Naive thymus-derived CD8-positive, alpha-beta T cell (primary cell): ENCODE results near the gene IQGAP3. TPM values are rescaled to one million over a fixed set of nuclear protein-coding genes. Genes with fewer than 3 reads are reported as not detected.
"Not testable (repeated sequence)": the region's sequence is repeated elsewhere in the genome, so short reads cannot be mapped to it uniquely, and the experiment has no call there.

Experiments
- ATAC-seq, 2 donors: fragments of 150-1000 bp; cut with Tn5 transposase in 1 of 2; sonication (Bioruptor Pico), chemical (Tn5 transposase) in 1 of 2; 1 replicate in 1 of 2; 2 replicates in 1 of 2; pipeline ENCODE4 v1.10.0; 2021; ENCODE audit warnings: mild to moderate bottlenecking in 2 of 2, moderate library complexity in 2 of 2
- POLR2A ChIA-PET: fragments of 350-600 bp; sonication (Branson Sonifier 250); formaldehyde crosslinking; loops from one replicate; lab custom pipeline; 2021; ENCODE audit warnings: antibody characterized with exemption; lab: Charles Lee
- DNase-seq, 10 donors: peaks; one replicate each; pipeline versions ENCODE4 v3.0.0 to v3.0.0-alpha.2; 2020 to 2022
- H3K27ac Mint-ChIP-seq, 10 donors: one replicate each; pipeline ENCODE4 v1.8.0; 2020 to 2022; ENCODE audit warnings: mild to moderate bottlenecking in 10 of 10, mixed read lengths in 10 of 10, moderate library complexity in 4 of 10, inconsistent platforms in 1 of 10
- H3K27me3 Mint-ChIP-seq, 5 donors: one replicate each; pipeline ENCODE4 v1.8.0; 2021 to 2022; ENCODE audit warnings: mixed read lengths in 5 of 5
- H3K36me3 Mint-ChIP-seq, 3 donors: one replicate each; pipeline ENCODE4 v1.8.0; 2020 to 2022; ENCODE audit warnings: mixed read lengths in 3 of 3, mild to moderate bottlenecking in 2 of 3, inconsistent platforms in 1 of 3
- H3K4me1 Mint-ChIP-seq, 4 donors: one replicate each; pipeline ENCODE4 v1.8.0; 2021 to 2022; ENCODE audit warnings: mixed read lengths in 4 of 4
- H3K4me3 Mint-ChIP-seq, 10 donors: one replicate each; pipeline ENCODE4 v1.8.0; 2020 to 2022; ENCODE audit warnings: mild to moderate bottlenecking in 10 of 10, mixed read lengths in 10 of 10, moderate library complexity in 6 of 10, inconsistent platforms in 1 of 10
- H3K9me3 Mint-ChIP-seq, 9 donors: one replicate each; pipeline ENCODE4 v1.8.0; 2020 to 2022; ENCODE audit warnings: mixed read lengths in 9 of 9, mild to moderate bottlenecking in 3 of 9, inconsistent platforms in 1 of 9, moderate library complexity in 1 of 9
- polyA plus RNA-seq, 3 donors: library from polyadenylated mRNA; unstranded; fragments of 300-500 nt; fragmentation: Illumina TruSeq; gene quantifications; one replicate each; pipeline ENCODE4 v1.2.3, GENCODE V29; 2021
- total RNA-seq, 8 experiments: library from RNA in 2 of 8; stranded (reverse) in 2 of 8; gene quantifications; one replicate each; pipeline ENCODE4 v1.2.3 and lab custom pipeline; 2021 to 2026

Gene IQGAP3
- total RNA-seq (under 1 TPM in 1 of 2 experiments, not detected in 1; 0.08 TPM), polyA plus RNA-seq (not detected), total RNA-seq (lab: John Stamatoyannopoulos, UW) (0 to 0.86 (median 0.13) reads per million in 6 experiments)

GRCh38 chr1:156571919-156572662 lies at the start of gene IQGAP3:
TSS of gene IQGAP3 (minus strand) at chr1:156572565. CDS start at chr1:156572529, 36 bp downstream.
- H3K4me3 Mint-ChIP-seq: peak within 1 kb of the TSS; percentile 72 to 92 (median 88)
- no peaks in the 10 kb centered on the region for H3K9me3 Mint-ChIP-seq
- ATAC-seq: peak; percentile 94 to 99
- POLR2A ChIA-PET: interaction anchor here (1.0 to 2.5 kb wide), 5 partner anchors 10 to 91 kb away, joined by 3 to 12 read pairs (median 4); no protein-coding TSS in a partner anchor
- H3K4me1 Mint-ChIP-seq: peaks cover 12 to 20% (median 17%) of the 10 kb centered on the region in 4 donors
- peak within 1 kb of the TSS in 8 of 10 donors; percentile 38 to 93 (median 76) for H3K27ac Mint-ChIP-seq
- peak; percentile 55 to 90 (median 68) for DNase-seq
- H3K36me3 Mint-ChIP-seq: no peaks in the 10 kb centered on the region
- H3K27me3 Mint-ChIP-seq: peaks cover 16 to 37% (median 28%) of the 10 kb centered on the region in 5 donors

DNA sequence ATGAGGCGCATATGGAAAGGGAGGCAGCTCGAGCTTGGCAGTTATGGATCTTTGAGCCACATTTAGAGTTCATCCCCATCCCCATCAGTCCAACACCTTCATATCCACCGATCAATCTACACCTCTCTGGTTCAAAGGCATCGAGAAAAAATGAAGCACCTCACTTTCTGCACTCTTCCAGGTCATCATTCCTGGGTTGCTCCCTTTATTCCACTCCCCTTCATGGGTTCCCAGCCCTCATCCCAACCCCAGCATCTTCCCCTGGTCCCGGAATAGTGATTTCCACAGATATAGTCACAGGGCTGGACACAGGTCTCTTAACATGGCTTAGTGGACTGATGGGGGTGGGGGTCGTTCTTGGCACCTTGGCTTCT lies 47.2 kb upstream of the IQGAP3 start:
- no peak overlapping the region for H3K4me3 Mint-ChIP-seq
- no peak overlapping the region for H3K27ac Mint-ChIP-seq
- H3K9me3 Mint-ChIP-seq: no peaks in the 10 kb centered on the region
- H3K4me1 Mint-ChIP-seq: peaks cover 0 to 7% (median 2%) of the 10 kb centered on the region in 4 donors
- POLR2A ChIA-PET: no interaction called here
- H3K27me3 Mint-ChIP-seq: peaks cover 25 to 73% (median 55%) of the 10 kb centered on the region in 5 donors
- no peaks in the 10 kb centered on the region for H3K36me3 Mint-ChIP-seq
- DNase-seq (no peak), ATAC-seq (no peak)

- Mint-ChIP-seq H3K27me3 (peaks cover 25 to 69% (median 55%) of the 10 kb centered on the region in 5 donors), H3K4me3 (no peak within 1 kb of the TSS), H3K4me1 (peaks cover 0 to 4% (median under 1%) of the 10 kb centered on the region in 4 donors), H3K9me3 (no peaks in the 10 kb centered on the region), H3K27ac (no peak within 1 kb of the TSS), H3K36me3 (no peaks in the 10 kb centered on the region)
- ATAC-seq (peak in 1 of 2 donors; percentile 42), DNase-seq (no peak)
- POLR2A ChIA-PET: interaction anchor here (0.7 kb wide), 1 partner anchor 12 kb away, joined by 9 read pairs; no protein-coding TSS in a partner anchor
Observed at GRCh38 chr1:156618853-156619581, 46.7 kb upstream of the IQGAP3 start, which contains the start of gene HAPLN2. TSS of gene HAPLN2 (plus strand) at chr1:156619415. CDS start at chr1:156623491, 4,076 bp downstream.

GRCh38 chr1:156616463-156616862 lies 44.1 kb upstream of the IQGAP3 start:
- Mint-ChIP-seq H3K9me3 (no peaks in the 10 kb centered on the region), H3K27ac (peak overlapping the region in 1 of 10 donors; percentile 74), H3K4me1 (peaks cover 0 to 2% (median 0%) of the 10 kb centered on the region in 4 donors), H3K36me3 (no peaks in the 10 kb centered on the region), H3K4me3 (no peak overlapping the region), H3K27me3 (peaks cover 21 to 65% (median 51%) of the 10 kb centered on the region in 5 donors)
- ATAC-seq: no peak
- DNase-seq: no peak
- POLR2A ChIA-PET: no interaction called here

DNA sequence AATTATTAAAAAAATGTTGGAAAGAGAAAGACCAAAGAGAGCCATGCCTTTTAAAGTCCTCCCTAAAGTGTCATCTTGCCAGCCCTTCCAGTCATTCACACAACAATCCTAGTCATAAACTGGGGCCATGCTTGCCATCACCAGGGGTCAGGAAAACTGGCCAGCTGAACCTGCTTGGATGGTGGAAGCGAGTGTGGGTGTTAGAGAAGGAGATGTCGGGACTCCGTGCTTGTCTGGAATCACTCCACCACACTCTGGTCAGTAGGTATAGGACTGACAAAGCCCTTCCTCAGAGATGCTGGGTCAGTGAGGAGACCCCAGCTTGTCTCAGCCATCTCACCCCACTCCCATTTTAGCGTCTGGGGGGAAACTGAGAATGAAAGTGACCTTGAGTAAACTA lies 43.6 kb upstream of the IQGAP3 start:
- no peak for DNase-seq
- H3K4me3 Mint-ChIP-seq: no peak overlapping the region
- no peaks in the 10 kb centered on the region for H3K36me3 Mint-ChIP-seq
- no peak overlapping the region for H3K27ac Mint-ChIP-seq
- H3K27me3 Mint-ChIP-seq: peaks cover 21 to 60% (median 46%) of the 10 kb centered on the region in 5 donors
- ATAC-seq: no peak
- peaks cover 0 to 2% (median 0%) of the 10 kb centered on the region in 4 donors for H3K4me1 Mint-ChIP-seq
- POLR2A ChIA-PET: no interaction called here
- no peaks in the 10 kb centered on the region for H3K9me3 Mint-ChIP-seq

DNA sequence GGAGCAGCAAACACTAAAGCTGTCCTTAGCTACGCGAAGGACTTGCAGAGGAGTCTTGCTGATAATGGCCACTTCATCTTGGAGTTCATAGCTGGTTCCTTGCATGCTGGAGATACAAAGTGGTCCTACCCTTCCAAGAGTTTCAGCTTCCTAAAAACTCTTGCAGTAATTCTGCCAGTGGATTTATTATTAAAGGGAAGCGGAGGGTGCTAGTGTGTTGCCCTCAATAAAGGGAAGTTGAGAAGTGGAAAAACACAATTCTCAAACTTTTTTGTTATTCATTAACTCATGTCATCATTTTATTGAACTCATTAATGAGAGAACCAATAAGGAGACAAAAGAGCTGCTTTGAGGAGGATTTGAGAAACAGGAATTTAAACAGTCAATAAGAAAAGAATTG lies 40.3 kb upstream of the IQGAP3 start:
- peaks cover 6 to 15% (median 10%) of the 10 kb centered on the region in 4 donors for H3K4me1 Mint-ChIP-seq
- no peaks in the 10 kb centered on the region for H3K9me3 Mint-ChIP-seq
- H3K27me3 Mint-ChIP-seq: peaks cover 11 to 38% (median 21%) of the 10 kb centered on the region in 5 donors
- no peak for DNase-seq
- no peaks in the 10 kb centered on the region for H3K36me3 Mint-ChIP-seq
- POLR2A ChIA-PET: no interaction called here
- ATAC-seq: no peak
- no peak overlapping the region for H3K4me3 Mint-ChIP-seq
- H3K27ac Mint-ChIP-seq: peak overlapping the region in 1 of 10 donors; percentile 40

DNA sequence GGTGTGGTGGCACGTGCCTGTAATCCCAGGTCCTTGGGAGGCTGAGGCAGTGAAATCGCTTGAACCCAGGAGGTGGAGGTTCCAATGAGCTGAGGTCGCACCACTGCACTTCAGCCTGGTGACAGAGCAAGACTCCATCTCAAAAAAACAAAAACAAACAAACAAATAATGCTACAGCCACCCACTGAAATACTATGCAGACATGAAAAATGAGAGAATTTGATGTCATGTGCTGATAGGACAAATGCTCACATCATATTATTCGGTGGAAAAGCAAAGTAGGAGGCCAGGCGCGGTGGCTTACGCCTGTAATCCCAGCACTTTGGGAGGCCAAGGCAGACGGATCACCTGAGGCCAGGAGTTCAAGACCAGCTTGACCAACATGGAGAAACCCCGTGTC lies 37.7 kb upstream of the IQGAP3 start:
- not testable (repeated sequence) for H3K27ac Mint-ChIP-seq, DNase-seq, ATAC-seq, H3K9me3 Mint-ChIP-seq, H3K36me3 Mint-ChIP-seq, H3K4me3 Mint-ChIP-seq
- H3K27me3 Mint-ChIP-seq: peaks cover 5 to 17% (median 11%) of the 10 kb centered on the region in 5 donors
- POLR2A ChIA-PET: interaction anchor here (0.6 to 1.1 kb wide), 2 partner anchors 22 to 873 kb away, joined by 3 to 4 read pairs; no protein-coding TSS in a partner anchor
- peaks cover 4 to 15% (median 13%) of the 10 kb centered on the region in 4 donors for H3K4me1 Mint-ChIP-seq

GRCh38 chr1:156608981-156609380 lies 36.6 kb upstream of the IQGAP3 start:
- Mint-ChIP-seq H3K4me3 (no peak overlapping the region), H3K27me3 (peaks cover 5 to 14% (median 11%) of the 10 kb centered on the region in 5 donors), H3K4me1 (peaks cover 4 to 15% (median 13%) of the 10 kb centered on the region in 4 donors), H3K9me3 (no peaks in the 10 kb centered on the region), H3K36me3 (no peaks in the 10 kb centered on the region), H3K27ac (no peak overlapping the region)
- POLR2A ChIA-PET: interaction anchor here (1.0 to 1.8 kb wide), 9 partner anchors 9 to 223 kb away, joined by 3 to 9 read pairs (median 5); partner anchors contain the start of genes MEF2D and TTC24
- DNase-seq (peak; percentile 33 to 78 (median 61)), ATAC-seq (peak; percentile 80 to 83)

DNA sequence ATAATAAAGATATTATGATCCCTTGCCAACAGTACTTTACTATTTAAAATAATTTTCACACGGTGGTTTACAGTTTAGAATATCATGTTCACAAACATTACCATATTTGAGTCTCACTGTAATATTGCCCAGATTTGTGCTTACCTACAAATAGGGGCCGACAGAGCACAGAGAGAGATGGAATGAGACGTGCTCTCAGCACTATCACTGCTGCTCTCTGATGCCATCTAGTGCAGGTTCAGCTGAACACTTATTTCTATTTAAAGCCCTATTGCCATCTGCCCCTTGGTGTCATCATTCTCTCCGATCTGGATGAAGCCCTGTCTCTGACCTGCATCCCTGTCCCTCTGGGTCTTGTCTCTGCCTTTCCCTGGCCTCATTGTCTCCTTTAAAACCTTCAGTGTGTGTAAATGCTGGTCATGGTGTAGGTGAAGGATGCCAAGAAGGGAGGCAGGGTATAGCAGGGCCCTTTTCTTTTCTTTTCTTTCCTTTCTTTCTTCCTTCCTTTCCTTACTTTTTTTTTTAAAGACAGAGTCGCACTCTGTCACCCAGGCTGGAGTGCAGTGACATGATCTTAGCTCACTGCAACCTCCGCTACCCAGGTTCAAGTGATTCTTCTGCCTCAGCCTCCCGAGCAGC lies 35.8 kb upstream of the IQGAP3 start:
- Mint-ChIP-seq H3K9me3 (no peaks in the 10 kb centered on the region), H3K4me1 (peaks cover 4 to 15% (median 13%) of the 10 kb centered on the region in 4 donors), H3K4me3 (no peak overlapping the region), H3K36me3 (no peaks in the 10 kb centered on the region), H3K27ac (peak overlapping the region in 3 of 10 donors; percentile 39 to 64 (median 39)), H3K27me3 (peaks cover 5 to 13% (median 8%) of the 10 kb centered on the region in 5 donors)
- ATAC-seq (peak; percentile 96 to 97), DNase-seq (peak in 9 of 10 donors; percentile 48 to 83 (median 68))
- POLR2A ChIA-PET: interaction anchor here (1.0 to 1.8 kb wide), 13 partner anchors 8 to 222 kb away, joined by 3 to 9 read pairs (median 4); partner anchors contain the start of genes MEF2D, NAXE and TTC24

- H3K27me3 Mint-ChIP-seq, DNase-seq, H3K4me3 Mint-ChIP-seq, ATAC-seq, H3K27ac Mint-ChIP-seq, H3K9me3 Mint-ChIP-seq, H3K36me3 Mint-ChIP-seq, POLR2A ChIA-PET: not testable (repeated sequence)
- peaks cover 7 to 21% (median 19%) of the 10 kb centered on the region in 4 donors for H3K4me1 Mint-ChIP-seq
Observed at GRCh38 chr1:156607344-156607743, 35.0 kb upstream of the IQGAP3 start.

DNA sequence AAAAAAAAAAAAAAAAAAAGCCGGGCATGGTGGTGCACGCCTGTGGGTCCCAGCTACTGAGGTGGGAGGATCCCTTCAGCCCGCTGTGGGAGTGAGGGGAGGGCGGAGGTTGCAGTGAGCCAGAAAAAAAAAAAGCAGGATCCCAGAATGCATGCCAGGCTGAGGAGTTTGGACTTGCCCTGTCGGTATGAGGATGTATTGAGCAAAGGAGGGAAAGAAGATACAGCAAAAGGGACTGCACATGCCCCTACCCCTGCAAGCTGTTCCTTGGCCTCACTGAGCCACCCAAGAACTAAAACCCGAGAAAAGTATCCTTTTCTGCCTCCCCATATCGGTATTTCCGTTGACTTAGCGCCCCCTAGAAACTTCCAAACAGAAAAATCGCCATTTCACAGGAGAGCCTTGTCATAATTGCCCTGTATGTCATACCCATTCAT lies 30.2 kb upstream of the IQGAP3 start:
- Mint-ChIP-seq H3K4me3 (peak overlapping the region; percentile 8 to 84 (median 64)), H3K9me3 (no peaks in the 10 kb centered on the region), H3K36me3 (peaks cover 0 to 16% (median 0%) of the 10 kb centered on the region in 3 donors), H3K4me1 (peaks cover 13 to 42% (median 38%) of the 10 kb centered on the region in 4 donors), H3K27me3 (no peaks in the 10 kb centered on the region), H3K27ac (peak overlapping the region in 8 of 10 donors; percentile 40 to 91 (median 84))
- ATAC-seq (no peak), DNase-seq (peak in 1 of 10 donors; percentile 35)
- POLR2A ChIA-PET: interaction anchor here (1.0 to 3.4 kb wide), 4 partner anchors 11 to 102 kb away, joined by 3 to 28 read pairs (median 6); partner anchors contain the start of genes MEF2D and NAXE
